HFFc6 (cell line): ENCODE results near the gene ARVCF. TPM values are rescaled to one million over a fixed set of nuclear protein-coding genes. Genes with fewer than 3 reads are reported as not detected.

Experiments used
- DNase-seq: peaks from one replicate; pipeline ENCODE4 v3.0.0-alpha.2; 2018
- H3K27ac Mint-ChIP-seq: 2 replicates; pipeline ENCODE4 v1.8.0; 2020; ENCODE audit warnings: mild to moderate bottlenecking, mixed read lengths
- H3K27me3 Mint-ChIP-seq: 2 replicates; pipeline ENCODE4 v1.8.0; 2021; ENCODE audit warnings: mild to moderate bottlenecking, moderate library complexity, mixed read lengths; ENCODE audit not compliant: insufficient read depth
- H3K36me3 Mint-ChIP-seq: 2 replicates; pipeline ENCODE4 v1.8.0; 2021; ENCODE audit warnings: low read depth, mixed read lengths
- H3K4me1 Mint-ChIP-seq: 2 replicates; pipeline ENCODE4 v1.8.0; 2020; ENCODE audit warnings: low read depth, mixed read lengths
- H3K4me3 Mint-ChIP-seq: 2 replicates; pipeline ENCODE4 v1.8.0; 2020; ENCODE audit warnings: mild to moderate bottlenecking, moderate library complexity, mixed read lengths
- H3K9me3 Mint-ChIP-seq: 2 replicates; pipeline ENCODE4 v1.8.0; 2020; ENCODE audit warnings: mild to moderate bottlenecking, mixed read lengths
- CTCF ChIP-seq: fragments of 200-600 bp; sonication (generic); IDR thresholded peaks from 2 replicates; pipeline ENCODE4 v1.5.0; 2021; ENCODE audit warnings: antibody characterized with exemption, mild to moderate bottlenecking
- total RNA-seq, 6 experiments: library from RNA; stranded (reverse); fragmentation: NEBNext Ultra II Directional; extraction: Animal tissue kit (Norgen Biotek cat#: 25700); gene quantifications; 2 replicates in 1 of 6; 3 replicates in 5 of 6; pipeline ENCODE4 v1.2.3, GENCODE V29; 2021

ARVCF gene
- total RNA-seq, 6 experiments from 2014 or later: 1.5 to 3.3 (median 2.0) TPM

- no peak overlapping the region for H3K27ac Mint-ChIP-seq
- H3K4me3 Mint-ChIP-seq: no peak overlapping the region
- DNase-seq: no peak
- H3K4me1 Mint-ChIP-seq: no peaks in the 10 kb centered on the region
- peaks cover 30% of the 10 kb centered on the region for H3K36me3 Mint-ChIP-seq
- H3K9me3 Mint-ChIP-seq: peaks cover 19% of the 10 kb centered on the region
- no peak for TF ChIP-seq CTCF
- H3K27me3 Mint-ChIP-seq: no peaks in the 10 kb centered on the region; the same call in 1 of the 2 replicates
Observed at GRCh38 chr22:19932367-19933206, 84.0 kb downstream of the ARVCF start.

GRCh38 chr22:19931514-19931913 lies 85.1 kb downstream of the ARVCF start:
- Mint-ChIP-seq H3K4me3 (no peak overlapping the region), H3K27me3 (no peaks in the 10 kb centered on the region; the same call in 1 of the 2 replicates), H3K36me3 (peaks cover 20% of the 10 kb centered on the region), H3K27ac (no peak overlapping the region), H3K9me3 (peaks cover 13% of the 10 kb centered on the region), H3K4me1 (no peaks in the 10 kb centered on the region)
- no peak for DNase-seq
- no peak for TF ChIP-seq CTCF

GRCh38 chr22:19930551-19931486 lies 85.8 kb downstream of the ARVCF start:
- Mint-ChIP-seq H3K27me3 (no peaks in the 10 kb centered on the region; the same call in 1 of the 2 replicates), H3K9me3 (peaks cover 6% of the 10 kb centered on the region; the same call in 1 of the 2 replicates), H3K36me3 (peaks cover 13% of the 10 kb centered on the region), H3K4me3 (no peak overlapping the region), H3K4me1 (no peaks in the 10 kb centered on the region), H3K27ac (no peak overlapping the region)
- DNase-seq: no peak
- TF ChIP-seq CTCF: no peak

GRCh38 chr22:19929586-19930550 lies 86.8 kb downstream of the ARVCF start:
- no peaks in the 10 kb centered on the region; the same call in 1 of the 2 replicates for H3K27me3 Mint-ChIP-seq
- TF ChIP-seq CTCF: no peak
- H3K27ac Mint-ChIP-seq: no peak overlapping the region
- no peak overlapping the region for H3K4me3 Mint-ChIP-seq
- H3K9me3 Mint-ChIP-seq: no peaks in the 10 kb centered on the region
- DNase-seq: no peak
- H3K36me3 Mint-ChIP-seq: peaks cover 5% of the 10 kb centered on the region; the same call in 1 of the 2 replicates
- no peaks in the 10 kb centered on the region for H3K4me1 Mint-ChIP-seq
